ENCODE results near the gene KCND2.

Gene KCND2

GRCh38 chr7:120402801-120403200 is 129.8 kb downstream of the KCND2 start:
- Histone ChIP-seq H3K9ac (ENCODE audit: low read length in 5 of 5) (no peak overlapping the region), H3K4me1 (ENCODE audit: control insufficient read depth in 5 of 5, insufficient read depth in 5 of 5, low read length in 5 of 5) (peaks cover 0 to 2% (median 0%) of the 10 kb centered on the region in 5 donors), H3K4me3 (ENCODE audit: low read depth in 1 of 5, low read length in 5 of 5) (no peak overlapping the region), H3K9me3 (ENCODE audit: control insufficient read depth in 5 of 5, low read length in 5 of 5) (no peaks in the 10 kb centered on the region), H3K27ac (ENCODE audit: low read depth, low read length) (no peak overlapping the region), H3K27me3 (ENCODE audit: control insufficient read depth in 5 of 5, insufficient read depth in 4 of 5, low read length in 5 of 5) (no peaks in the 10 kb centered on the region), H3K36me3 (ENCODE audit: control insufficient read depth in 5 of 5, insufficient read depth in 5 of 5, low read length in 5 of 5) (no peaks in the 10 kb centered on the region)

DNA sequence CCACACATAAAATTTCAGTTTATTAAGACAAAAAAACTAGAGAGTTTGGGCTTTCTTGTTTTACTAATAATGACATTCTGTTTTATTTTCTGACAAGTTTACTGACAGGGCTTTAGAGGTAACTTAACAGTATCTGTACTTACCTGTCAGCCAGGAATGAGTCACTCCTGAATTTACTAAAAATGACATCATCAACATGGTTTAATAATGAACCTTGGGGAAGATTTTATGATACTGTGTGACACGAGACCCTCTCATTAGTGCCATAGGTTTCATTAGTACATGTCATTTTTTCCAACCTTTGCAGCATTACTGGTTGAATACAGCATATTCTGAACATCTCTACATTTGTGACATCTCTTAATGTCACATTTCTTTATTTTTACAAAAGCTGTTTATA is 131.1 kb downstream of the KCND2 start:
- H3K4me3 ChIP-seq (ENCODE audit: low read depth in 1 of 5, low read length in 5 of 5): no peak overlapping the region
- H3K9me3 ChIP-seq (ENCODE audit: control insufficient read depth in 5 of 5, low read length in 5 of 5): no peaks in the 10 kb centered on the region
- H3K9ac ChIP-seq (ENCODE audit: low read length in 5 of 5): no peak overlapping the region
- no peak overlapping the region for H3K27ac ChIP-seq (ENCODE audit: low read depth, low read length)
- peaks cover 0 to 2% (median 0%) of the 10 kb centered on the region in 5 donors for H3K4me1 ChIP-seq (ENCODE audit: control insufficient read depth in 5 of 5, insufficient read depth in 5 of 5, low read length in 5 of 5)
- no peaks in the 10 kb centered on the region for H3K27me3 ChIP-seq (ENCODE audit: control insufficient read depth in 5 of 5, insufficient read depth in 4 of 5, low read length in 5 of 5)
- no peaks in the 10 kb centered on the region for H3K36me3 ChIP-seq (ENCODE audit: control insufficient read depth in 5 of 5, insufficient read depth in 5 of 5, low read length in 5 of 5)

GRCh38 chr7:120405652-120406051 is 132.7 kb downstream of the KCND2 start:
- no peak overlapping the region for H3K9ac ChIP-seq (ENCODE audit: low read length in 5 of 5)
- H3K4me1 ChIP-seq (ENCODE audit: control insufficient read depth in 5 of 5, insufficient read depth in 5 of 5, low read length in 5 of 5): peaks cover 0 to 2% (median 0%) of the 10 kb centered on the region in 5 donors
- H3K27ac ChIP-seq (ENCODE audit: low read depth, low read length): no peak overlapping the region
- no peak overlapping the region for H3K4me3 ChIP-seq (ENCODE audit: low read depth in 1 of 5, low read length in 5 of 5)
- no peaks in the 10 kb centered on the region for H3K36me3 ChIP-seq (ENCODE audit: control insufficient read depth in 5 of 5, insufficient read depth in 5 of 5, low read length in 5 of 5)
- H3K9me3 ChIP-seq (ENCODE audit: control insufficient read depth in 5 of 5, low read length in 5 of 5): no peaks in the 10 kb centered on the region
- no peaks in the 10 kb centered on the region for H3K27me3 ChIP-seq (ENCODE audit: control insufficient read depth in 5 of 5, insufficient read depth in 4 of 5, low read length in 5 of 5)

DNA sequence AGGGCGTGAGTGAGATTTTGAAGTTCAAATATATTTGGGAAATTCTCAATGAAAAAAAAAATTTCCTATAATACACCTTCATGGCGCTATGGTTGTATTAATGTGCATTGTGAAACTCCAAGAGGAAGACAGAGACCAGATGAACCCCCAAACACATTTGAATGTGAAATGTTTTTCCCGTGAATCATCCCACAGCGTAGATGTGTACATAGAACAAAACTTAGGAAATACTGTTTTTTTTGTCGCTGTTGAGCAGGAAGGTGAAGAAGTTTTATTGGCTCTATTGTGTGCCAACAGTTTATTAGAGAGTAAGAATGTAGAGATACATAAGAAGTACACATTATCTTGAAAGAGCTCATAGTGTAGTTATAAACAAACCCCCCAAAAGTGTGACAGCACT is 134.0 kb downstream of the KCND2 start:
- no peaks in the 10 kb centered on the region for H3K36me3 ChIP-seq (ENCODE audit: control insufficient read depth in 5 of 5, insufficient read depth in 5 of 5, low read length in 5 of 5)
- H3K4me3 ChIP-seq (ENCODE audit: low read depth in 1 of 5, low read length in 5 of 5): no peak overlapping the region
- peaks cover 0 to 2% (median 0%) of the 10 kb centered on the region in 5 donors for H3K4me1 ChIP-seq (ENCODE audit: control insufficient read depth in 5 of 5, insufficient read depth in 5 of 5, low read length in 5 of 5)
- no peak overlapping the region for H3K27ac ChIP-seq (ENCODE audit: low read depth, low read length)
- no peak overlapping the region for H3K9ac ChIP-seq (ENCODE audit: low read length in 5 of 5)
- no peaks in the 10 kb centered on the region for H3K9me3 ChIP-seq (ENCODE audit: control insufficient read depth in 5 of 5, low read length in 5 of 5)
- no peaks in the 10 kb centered on the region for H3K27me3 ChIP-seq (ENCODE audit: control insufficient read depth in 5 of 5, insufficient read depth in 4 of 5, low read length in 5 of 5)

DNA sequence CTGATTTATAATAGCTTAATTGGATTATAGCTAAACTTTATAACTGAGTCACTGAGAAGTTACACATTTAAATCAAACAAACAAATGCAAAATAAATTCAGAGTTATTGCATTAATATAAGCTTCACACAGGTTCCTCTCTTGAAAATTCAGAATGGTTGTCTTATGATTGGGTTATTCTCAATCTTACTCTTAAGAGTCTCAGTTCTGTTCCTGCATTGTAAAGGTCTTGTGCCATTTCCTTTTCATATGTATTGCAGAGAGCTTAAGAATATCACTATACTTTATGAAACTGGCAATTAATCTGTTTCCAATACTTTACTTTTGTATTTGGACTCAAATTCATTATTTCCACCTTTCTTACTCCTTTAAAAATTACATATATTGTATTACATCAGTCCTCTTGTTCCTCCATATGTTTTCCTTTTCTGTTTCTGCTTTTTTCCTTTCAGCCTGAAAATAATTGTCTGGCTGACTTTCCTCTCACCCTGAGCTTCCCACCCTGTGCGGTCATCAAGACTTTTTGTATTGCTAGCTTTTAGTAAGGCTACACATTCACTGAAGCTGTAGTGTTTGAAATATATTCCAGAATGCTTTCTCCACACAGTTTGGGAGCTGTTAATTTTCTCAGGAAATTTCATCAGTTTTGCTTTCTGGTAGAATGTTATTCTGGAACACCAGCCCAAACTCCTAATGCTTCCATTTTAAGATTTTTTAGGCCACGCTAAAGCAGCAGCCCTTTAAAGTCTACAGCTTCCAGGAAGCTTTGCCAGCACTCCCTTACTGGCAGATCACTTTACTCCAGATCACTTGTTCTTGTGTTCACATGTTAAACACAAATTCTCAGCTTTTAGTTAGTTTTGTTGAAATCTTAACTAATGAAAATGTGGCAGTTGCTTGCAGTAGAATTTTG is 139.4 kb downstream of the KCND2 start:
- H3K9me3 ChIP-seq (ENCODE audit: control insufficient read depth in 5 of 5, low read length in 5 of 5): no peaks in the 10 kb centered on the region
- H3K27ac ChIP-seq (ENCODE audit: low read depth, low read length): no peak overlapping the region

DNA sequence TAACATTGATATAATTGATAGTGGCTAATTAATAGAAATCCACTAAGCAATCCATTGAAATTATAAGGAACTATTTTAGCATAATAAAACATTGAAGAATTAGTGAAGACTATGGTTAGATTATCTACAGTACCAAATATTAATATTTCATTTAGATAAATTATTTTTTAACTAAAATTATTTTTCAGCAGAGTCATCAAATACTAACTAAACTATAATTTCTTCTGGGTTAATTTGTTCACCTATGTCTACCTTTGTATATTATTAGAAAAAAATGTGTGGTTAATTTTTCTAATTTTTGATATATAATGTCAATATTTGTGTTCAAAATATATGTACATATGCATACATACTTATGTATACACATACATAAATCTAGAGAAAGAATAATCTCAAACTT is 140.2 kb downstream of the KCND2 start:
- H3K27ac ChIP-seq (ENCODE audit: low read depth, low read length): no peak overlapping the region
- no peak overlapping the region for H3K9ac ChIP-seq (ENCODE audit: low read length in 5 of 5)
- H3K4me1 ChIP-seq (ENCODE audit: control insufficient read depth in 5 of 5, insufficient read depth in 5 of 5, low read length in 5 of 5): peaks cover 0 to 3% (median 0%) of the 10 kb centered on the region in 5 donors
- H3K27me3 ChIP-seq (ENCODE audit: control insufficient read depth in 5 of 5, insufficient read depth in 4 of 5, low read length in 5 of 5): no peaks in the 10 kb centered on the region
- H3K4me3 ChIP-seq (ENCODE audit: low read depth in 1 of 5, low read length in 5 of 5): no peak overlapping the region
- H3K9me3 ChIP-seq (ENCODE audit: control insufficient read depth in 5 of 5, low read length in 5 of 5): no peaks in the 10 kb centered on the region
- H3K36me3 ChIP-seq (ENCODE audit: control insufficient read depth in 5 of 5, insufficient read depth in 5 of 5, low read length in 5 of 5): no peaks in the 10 kb centered on the region

More for the DNA sequence above, 139.4 kb downstream of the KCND2 start:
- H3K4me3 ChIP-seq (ENCODE audit: low read depth in 1 of 5, low read length in 5 of 5): no peak overlapping the region
- H3K36me3 ChIP-seq (ENCODE audit: control insufficient read depth in 5 of 5, insufficient read depth in 5 of 5, low read length in 5 of 5): no peaks in the 10 kb centered on the region
- H3K4me1 ChIP-seq (ENCODE audit: control insufficient read depth in 5 of 5, insufficient read depth in 5 of 5, low read length in 5 of 5): peaks cover 0 to 3% (median 0%) of the 10 kb centered on the region in 5 donors
- no peak overlapping the region for H3K9ac ChIP-seq (ENCODE audit: low read length in 5 of 5)
- no peaks in the 10 kb centered on the region for H3K27me3 ChIP-seq (ENCODE audit: control insufficient read depth in 5 of 5, insufficient read depth in 4 of 5, low read length in 5 of 5)

DNA sequence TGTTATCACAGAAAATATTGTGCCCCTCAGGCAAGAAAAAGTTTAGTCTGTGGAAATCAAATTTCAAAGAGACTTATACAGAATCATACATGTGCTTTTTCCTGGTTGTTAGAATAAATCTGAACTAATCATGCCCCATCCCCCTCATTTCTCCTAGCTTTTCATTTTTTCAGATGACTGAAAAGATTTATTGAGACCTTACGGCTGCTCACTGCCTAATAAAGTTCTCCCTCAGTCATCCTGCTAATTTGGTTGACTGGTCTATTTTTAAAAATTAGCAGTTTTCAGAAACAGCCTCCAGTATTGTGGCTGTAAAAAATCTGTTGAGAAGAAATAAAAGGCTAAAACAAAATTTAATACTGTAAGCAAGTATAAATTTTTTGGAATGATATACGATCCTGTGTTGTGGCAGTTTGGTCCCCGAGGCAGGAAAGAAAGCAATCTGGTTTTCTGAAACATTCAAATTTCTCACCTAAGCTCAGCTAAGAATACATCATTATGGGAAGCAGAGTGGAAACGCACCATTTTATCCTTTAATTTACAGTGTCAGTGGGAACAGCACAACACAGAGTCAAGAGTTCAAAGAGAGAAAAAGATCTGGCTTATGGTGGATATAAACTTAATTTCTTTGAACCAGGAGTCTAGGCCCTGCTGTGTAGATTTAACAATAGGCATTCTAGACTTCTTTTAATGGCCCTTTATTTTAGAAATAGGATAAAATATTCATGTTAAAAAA is 144.4 kb downstream of the KCND2 start:
- H3K4me3 ChIP-seq (ENCODE audit: low read depth in 1 of 5, low read length in 5 of 5): no peak overlapping the region
- no peak overlapping the region for H3K9ac ChIP-seq (ENCODE audit: low read length in 5 of 5)
- no peaks in the 10 kb centered on the region for H3K9me3 ChIP-seq (ENCODE audit: control insufficient read depth in 5 of 5, low read length in 5 of 5)
- H3K27ac ChIP-seq (ENCODE audit: low read depth, low read length): no peak overlapping the region
- no peaks in the 10 kb centered on the region for H3K27me3 ChIP-seq (ENCODE audit: control insufficient read depth in 5 of 5, insufficient read depth in 4 of 5, low read length in 5 of 5)
- H3K36me3 ChIP-seq (ENCODE audit: control insufficient read depth in 5 of 5, insufficient read depth in 5 of 5, low read length in 5 of 5): no peaks in the 10 kb centered on the region
- peaks cover 0 to 3% (median 0%) of the 10 kb centered on the region in 5 donors for H3K4me1 ChIP-seq (ENCODE audit: control insufficient read depth in 5 of 5, insufficient read depth in 5 of 5, low read length in 5 of 5)

DNA sequence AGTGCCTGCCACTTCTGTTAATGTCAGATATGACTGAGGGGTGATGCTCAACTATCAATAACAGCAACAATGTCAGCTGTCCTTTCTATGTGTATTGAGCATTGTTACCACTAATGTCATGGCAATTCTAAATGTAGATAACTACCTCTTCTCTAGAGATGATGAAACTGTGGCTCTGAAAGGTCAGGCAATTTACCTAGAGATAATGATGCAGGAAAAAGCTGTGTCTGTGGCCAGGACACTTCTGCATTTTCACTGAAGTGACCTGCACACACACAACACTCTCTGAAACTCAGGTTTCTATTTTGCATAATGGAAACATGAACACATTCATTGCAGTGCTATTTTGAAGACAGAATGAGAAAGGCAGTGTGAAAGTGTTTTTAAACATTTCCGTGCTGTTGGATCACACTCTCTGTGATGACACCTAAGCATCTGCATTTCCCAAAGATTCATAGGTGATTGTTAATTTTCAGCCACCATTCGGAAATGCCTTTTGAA is 148.2 kb downstream of the KCND2 start:
- Histone ChIP-seq H3K4me1 (ENCODE audit: control insufficient read depth in 5 of 5, insufficient read depth in 5 of 5, low read length in 5 of 5) (no peaks in the 10 kb centered on the region), H3K9ac (ENCODE audit: low read length in 5 of 5) (no peak overlapping the region), H3K36me3 (ENCODE audit: control insufficient read depth in 5 of 5, insufficient read depth in 5 of 5, low read length in 5 of 5) (no peaks in the 10 kb centered on the region), H3K27me3 (ENCODE audit: control insufficient read depth in 5 of 5, insufficient read depth in 4 of 5, low read length in 5 of 5) (no peaks in the 10 kb centered on the region), H3K27ac (ENCODE audit: low read depth, low read length) (no peak overlapping the region), H3K4me3 (ENCODE audit: low read depth in 1 of 5, low read length in 5 of 5) (no peak overlapping the region), H3K9me3 (ENCODE audit: control insufficient read depth in 5 of 5, low read length in 5 of 5) (no peaks in the 10 kb centered on the region)

GRCh38 chr7:120431016-120431415 is 158.0 kb downstream of the KCND2 start:
- H3K9ac ChIP-seq (ENCODE audit: low read length in 5 of 5): no peak overlapping the region
- H3K27me3 ChIP-seq (ENCODE audit: control insufficient read depth in 5 of 5, insufficient read depth in 4 of 5, low read length in 5 of 5): no peaks in the 10 kb centered on the region
- H3K36me3 ChIP-seq (ENCODE audit: control insufficient read depth in 5 of 5, insufficient read depth in 5 of 5, low read length in 5 of 5): no peaks in the 10 kb centered on the region

GRCh38 chr7:120436487-120437060 is 163.6 kb downstream of the KCND2 start:
- no peak overlapping the region for H3K4me3 ChIP-seq (ENCODE audit: low read depth in 1 of 5, low read length in 5 of 5)
- H3K9me3 ChIP-seq (ENCODE audit: control insufficient read depth in 5 of 5, low read length in 5 of 5): no peaks in the 10 kb centered on the region
- H3K27me3 ChIP-seq (ENCODE audit: control insufficient read depth in 5 of 5, insufficient read depth in 4 of 5, low read length in 5 of 5): no peaks in the 10 kb centered on the region
- no peak overlapping the region for H3K9ac ChIP-seq (ENCODE audit: low read length in 5 of 5)
- H3K36me3 ChIP-seq (ENCODE audit: control insufficient read depth in 5 of 5, insufficient read depth in 5 of 5, low read length in 5 of 5): no peaks in the 10 kb centered on the region
- peaks cover 0 to under 1% (median 0%) of the 10 kb centered on the region in 5 donors for H3K4me1 ChIP-seq (ENCODE audit: control insufficient read depth in 5 of 5, insufficient read depth in 5 of 5, low read length in 5 of 5)
- no peak overlapping the region for H3K27ac ChIP-seq (ENCODE audit: low read depth, low read length)

More at GRCh38 chr7:120431016-120431415, 158.0 kb downstream of the KCND2 start:
- no peaks in the 10 kb centered on the region for H3K9me3 ChIP-seq (ENCODE audit: control insufficient read depth in 5 of 5, low read length in 5 of 5)
- no peak overlapping the region for H3K27ac ChIP-seq (ENCODE audit: low read depth, low read length)
- no peak overlapping the region for H3K4me3 ChIP-seq (ENCODE audit: low read depth in 1 of 5, low read length in 5 of 5)
- no peaks in the 10 kb centered on the region for H3K4me1 ChIP-seq (ENCODE audit: control insufficient read depth in 5 of 5, insufficient read depth in 5 of 5, low read length in 5 of 5)
